Activated CD4-positive, alpha-beta T cell treated with anti-CD3 and anti-CD28 coated beads, Interleukin-2, amount 10 ng/mL, durations not matched to agents 24 days and 14 days (primary cell): ENCODE measurements around the gene FGF3. TPM values are rescaled to one million over a fixed set of nuclear protein-coding genes. Genes with fewer than 3 reads are reported as not detected.

ENCODE experiments used
- DNase-seq: peaks from one replicate; pipeline ENCODE4 v3.0.0; 2022
- H3K27ac Mint-ChIP-seq: one replicate; pipeline ENCODE4 v1.8.0; 2022; ENCODE audit warnings: mild to moderate bottlenecking, mixed read lengths
- H3K27me3 Mint-ChIP-seq: one replicate; pipeline ENCODE4 v1.8.0; 2022; ENCODE audit warnings: mixed read lengths
- H3K36me3 Mint-ChIP-seq: one replicate; pipeline ENCODE4 v1.8.0; 2022; ENCODE audit warnings: low read depth, mild to moderate bottlenecking, mixed read lengths
- H3K4me1 Mint-ChIP-seq: one replicate; pipeline ENCODE4 v1.8.0; 2021; ENCODE audit warnings: mixed read lengths
- H3K4me3 Mint-ChIP-seq: one replicate; pipeline ENCODE4 v1.8.0; 2022; ENCODE audit warnings: mild to moderate bottlenecking, moderate library complexity, mixed read lengths
- H3K9me3 Mint-ChIP-seq: one replicate; pipeline ENCODE4 v1.8.0; 2021; ENCODE audit warnings: mixed read lengths
- intact Hi-C: fragments of 100-400 bp; cut with micrococcal nuclease; formaldehyde crosslinking; loops from one replicate; pipeline ENCODE4 v1.15.1; 2023
- total RNA-seq: library from RNA; stranded (reverse); gene quantifications from 2 replicates; pipeline ENCODE4 v1.2.3, GENCODE V29; 2022

FGF3 gene
- not detected in 2 replicates for total RNA-seq

GRCh38 chr11:69818603-69819441, at the start of gene FGF3:
Gene FGF3, minus strand, starts transcription at chr11:69819416. Its CDS starts 483 bp downstream, at chr11:69818933.
- no peaks in the 10 kb centered on the region for H3K36me3 Mint-ChIP-seq
- no peak within 1 kb of the TSS for H3K27ac Mint-ChIP-seq
- H3K9me3 Mint-ChIP-seq = no peaks in the 10 kb centered on the region
- peaks cover 2% of the 10 kb centered on the region for H3K4me1 Mint-ChIP-seq
- no peak within 1 kb of the TSS for H3K4me3 Mint-ChIP-seq
- DNase-seq = no peak
- intact Hi-C loops = loop anchor here (5.0 kb wide), 2 partner anchors 117 to 182 kb away; partner anchors contain the start of gene FGF19
- peaks cover 33% of the 10 kb centered on the region for H3K27me3 Mint-ChIP-seq

- DNase-seq = no peak
- intact Hi-C loops = no loop called here
- Mint-ChIP-seq H3K27ac (no peak overlapping the region), H3K4me3 (no peak overlapping the region), H3K9me3 (no peaks in the 10 kb centered on the region), H3K36me3 (no peaks in the 10 kb centered on the region), H3K4me1 (no peaks in the 10 kb centered on the region), H3K27me3 (peaks cover 3% of the 10 kb centered on the region)
Measured at GRCh38 chr11:69868871-69869270, 49.7 kb upstream of the FGF3 start.

GRCh38 chr11:69868006-69868810, 49.0 kb upstream of the FGF3 start:
- H3K4me3 Mint-ChIP-seq = no peak overlapping the region
- no peak overlapping the region for H3K27ac Mint-ChIP-seq
- peaks cover 3% of the 10 kb centered on the region for H3K27me3 Mint-ChIP-seq
- H3K4me1 Mint-ChIP-seq = no peaks in the 10 kb centered on the region
- H3K36me3 Mint-ChIP-seq = no peaks in the 10 kb centered on the region
- no peaks in the 10 kb centered on the region for H3K9me3 Mint-ChIP-seq
- DNase-seq = no peak
- intact Hi-C loops = no loop called here

- Mint-ChIP-seq H3K27ac (no peak overlapping the region), H3K4me3 (no peak overlapping the region), H3K9me3 (no peaks in the 10 kb centered on the region), H3K27me3 (peaks cover 3% of the 10 kb centered on the region), H3K4me1 (no peaks in the 10 kb centered on the region), H3K36me3 (no peaks in the 10 kb centered on the region)
- intact Hi-C loops = no loop called here
- no peak for DNase-seq
Measured at GRCh38 chr11:69867076-69868005, 48.1 kb upstream of the FGF3 start.

- intact Hi-C loops = no loop called here
- no peak for DNase-seq
- H3K9me3 Mint-ChIP-seq = no peaks in the 10 kb centered on the region
- peaks cover 3% of the 10 kb centered on the region for H3K27me3 Mint-ChIP-seq
- no peak overlapping the region for H3K27ac Mint-ChIP-seq
- no peaks in the 10 kb centered on the region for H3K36me3 Mint-ChIP-seq
- no peak overlapping the region for H3K4me3 Mint-ChIP-seq
- H3K4me1 Mint-ChIP-seq = no peaks in the 10 kb centered on the region
Measured at GRCh38 chr11:69866648-69867047, 47.4 kb upstream of the FGF3 start.

- intact Hi-C loops = no loop called here
- Mint-ChIP-seq H3K4me3 (no peak overlapping the region), H3K27ac (no peak overlapping the region), H3K4me1 (no peaks in the 10 kb centered on the region), H3K27me3 (peaks cover 3% of the 10 kb centered on the region), H3K9me3 (no peaks in the 10 kb centered on the region), H3K36me3 (no peaks in the 10 kb centered on the region)
- DNase-seq = no peak
Measured at GRCh38 chr11:69865707-69866106, 46.5 kb upstream of the FGF3 start.

- Mint-ChIP-seq H3K4me1 (no peaks in the 10 kb centered on the region), H3K9me3 (no peaks in the 10 kb centered on the region), H3K27me3 (peaks cover 3% of the 10 kb centered on the region), H3K36me3 (no peaks in the 10 kb centered on the region), H3K4me3 (no peak overlapping the region), H3K27ac (no peak overlapping the region)
- no peak for DNase-seq
- intact Hi-C loops = no loop called here
Measured at GRCh38 chr11:69864686-69865661, 45.8 kb upstream of the FGF3 start.

- Mint-ChIP-seq H3K9me3 (no peaks in the 10 kb centered on the region), H3K36me3 (no peaks in the 10 kb centered on the region), H3K4me1 (no peaks in the 10 kb centered on the region), H3K4me3 (no peak overlapping the region), H3K27ac (no peak overlapping the region), H3K27me3 (peaks cover 5% of the 10 kb centered on the region)
- intact Hi-C loops = no loop called here
- no peak for DNase-seq
Measured at GRCh38 chr11:69863544-69864200, 44.5 kb upstream of the FGF3 start.

GRCh38 chr11:69862797-69863543, 43.8 kb upstream of the FGF3 start:
- intact Hi-C loops = no loop called here
- Mint-ChIP-seq H3K9me3 (no peaks in the 10 kb centered on the region), H3K27ac (no peak overlapping the region), H3K4me1 (no peaks in the 10 kb centered on the region), H3K27me3 (peaks cover 6% of the 10 kb centered on the region), H3K4me3 (no peak overlapping the region), H3K36me3 (no peaks in the 10 kb centered on the region)
- DNase-seq = no peak

- H3K27me3 Mint-ChIP-seq = peaks cover 7% of the 10 kb centered on the region
- no peaks in the 10 kb centered on the region for H3K4me1 Mint-ChIP-seq
- no peaks in the 10 kb centered on the region for H3K36me3 Mint-ChIP-seq
- H3K9me3 Mint-ChIP-seq = no peaks in the 10 kb centered on the region
- intact Hi-C loops = no loop called here
- no peak overlapping the region for H3K4me3 Mint-ChIP-seq
- H3K27ac Mint-ChIP-seq = no peak overlapping the region
- no peak for DNase-seq
Measured at GRCh38 chr11:69862331-69862771, 43.1 kb upstream of the FGF3 start.

GRCh38 chr11:69861901-69862300, 42.7 kb upstream of the FGF3 start:
- H3K27me3 Mint-ChIP-seq = peaks cover 10% of the 10 kb centered on the region
- no peaks in the 10 kb centered on the region for H3K36me3 Mint-ChIP-seq
- no peaks in the 10 kb centered on the region for H3K9me3 Mint-ChIP-seq
- H3K4me3 Mint-ChIP-seq = no peak overlapping the region
- no peak overlapping the region for H3K27ac Mint-ChIP-seq
- H3K4me1 Mint-ChIP-seq = no peaks in the 10 kb centered on the region
- DNase-seq = no peak
- intact Hi-C loops = no loop called here
